Natural killer cell (primary cell): ENCODE data around the gene MORN1. TPM values are rescaled to one million over a fixed set of nuclear protein-coding genes. Genes with fewer than 3 reads are reported as not detected.
A peak's percentile ranks its signal among the peaks of the same experiment; 100 is the strongest.

ENCODE experiments used
- ATAC-seq, 3 donors: fragments of 150-1000 bp in 2 of 3; fragments of 200-7000 bp in 1 of 3; cut with Tn5 transposase; 1 replicate in 1 of 3; 2 replicates in 2 of 3; pipeline ENCODE4 v1.10.0; 2021; ENCODE audit warnings: mild to moderate bottlenecking in 2 of 3, moderate library complexity in 2 of 3
- DNase-seq, 2 donors: peaks; one replicate each; pipeline versions ENCODE4 v3.0.0 to v3.0.0-alpha.2; 2013 to 2021; ENCODE audit warnings: mixed read lengths in 1 of 2
- H3K27ac ChIP-seq: one replicate; pipeline ENCODE4 v1.5.1; 2013; ENCODE audit warnings: mild to moderate bottlenecking, low read length
- H3K27me3 ChIP-seq: one replicate; pipeline ENCODE4 v1.6.1; 2013; ENCODE audit warnings: low read length; ENCODE audit not compliant: control insufficient read depth, insufficient read depth
- H3K36me3 ChIP-seq: one replicate; pipeline ENCODE4 v1.6.1; 2013; ENCODE audit warnings: low read length; ENCODE audit not compliant: control insufficient read depth, insufficient read depth
- H3K4me1 ChIP-seq: one replicate; pipeline ENCODE4 v1.6.1; 2013; ENCODE audit warnings: low read length; ENCODE audit not compliant: control insufficient read depth, insufficient read depth
- H3K4me3 ChIP-seq: one replicate; pipeline ENCODE4 v1.5.1; 2013; ENCODE audit warnings: low read length
- H3K9me3 ChIP-seq: one replicate; pipeline ENCODE4 v1.6.1; 2013; ENCODE audit warnings: low read length; ENCODE audit not compliant: control insufficient read depth, insufficient read depth
- H3K27ac Mint-ChIP-seq, 2 donors: one replicate each; pipeline ENCODE4 v1.8.0; 2022; ENCODE audit warnings: mild to moderate bottlenecking in 2 of 2, mixed read lengths in 2 of 2, moderate library complexity in 1 of 2
- H3K27me3 Mint-ChIP-seq, 2 donors: one replicate each; pipeline ENCODE4 v1.8.0; 2022; ENCODE audit warnings: low read depth in 2 of 2, mixed read lengths in 2 of 2
- H3K36me3 Mint-ChIP-seq: one replicate; pipeline ENCODE4 v1.8.0; 2022; ENCODE audit warnings: mixed read lengths
- H3K4me1 Mint-ChIP-seq, 2 donors: one replicate each; pipeline ENCODE4 v1.8.0; 2022; ENCODE audit warnings: mixed read lengths in 2 of 2
- H3K4me3 Mint-ChIP-seq: one replicate; pipeline ENCODE4 v1.8.0; 2022; ENCODE audit warnings: mild to moderate bottlenecking, moderate library complexity, mixed read lengths
- H3K9me3 Mint-ChIP-seq, 2 donors: one replicate each; pipeline ENCODE4 v1.8.0; 2022; ENCODE audit warnings: mixed read lengths in 2 of 2
- CTCF ChIP-seq: fragments of 200-600 bp; IDR thresholded peaks from one replicate; pipeline ENCODE4 v1.8.0; 2022; ENCODE audit warnings: antibody characterized with exemption
- WGBS: methylation state at CpG from one replicate; pipeline ENCODE4 v1.1.7; 2013; ENCODE audit warnings: missing lambda C conversion rate; ENCODE audit not compliant: insufficient coverage; 5-methylcytosine and 5-hydroxymethylcytosine counted together
- intact Hi-C: fragments of 100-400 bp; cut with micrococcal nuclease; formaldehyde crosslinking; loops from one replicate; pipeline ENCODE4 v1.14.2; 2022
- total RNA-seq, 4 donors: library from RNA; stranded (reverse); fragments of 120-200 nt in 1 of 4; gene quantifications; one replicate each; pipeline versions ENCODE4 v1.2.3 to v1.2.4, GENCODE V29; 2013 to 2022

MORN1 gene
- total RNA-seq, 3 donors from 2014 or later (not counting 1 experiment from before 2014, with no cell fraction given) = 8.0 to 9.3 (median 8.8) TPM

- Mint-ChIP-seq H3K27ac (peak overlapping the region; percentile 69 to 83), H3K9me3 (no peaks in the 10 kb centered on the region), H3K36me3 (no peaks in the 10 kb centered on the region), H3K27me3 (no peaks in the 10 kb centered on the region), H3K4me3 (peak overlapping the region; percentile 66), H3K4me1 (peaks cover 0 to 22% of the 10 kb centered on the region in 2 donors)
- Histone ChIP-seq H3K4me3 (peak overlapping the region; percentile 47), H3K4me1 (peaks cover 58% of the 10 kb centered on the region), H3K27me3 (no peaks in the 10 kb centered on the region), H3K27ac (peak overlapping the region; percentile 83), H3K36me3 (no peaks in the 10 kb centered on the region), H3K9me3 (no peaks in the 10 kb centered on the region)
- TF ChIP-seq CTCF = peak; percentile 99
- ATAC-seq (peak; percentile 72 to 84 (median 78)), DNase-seq (peak; percentile 67 to 86)
- intact Hi-C loops = loop anchor here (2.0 kb wide), 1 partner anchor 14 kb away; no protein-coding TSS in a partner anchor
- 2% methylated on average over 77 of the region's 91 CpGs for WGBS
These were observed 76.3 kb downstream of the MORN1 start for GRCh38 chr1:2314803-2315673.

- H3K36me3 Mint-ChIP-seq = no peaks in the 10 kb centered on the region
These were observed 77.0 kb downstream of the MORN1 start for GRCh38 chr1:2314273-2314802.

GRCh38 chr1:2313651-2314261 lies 77.6 kb downstream of the MORN1 start:
- no peaks in the 10 kb centered on the region for H3K36me3 Mint-ChIP-seq
- H3K36me3 ChIP-seq = no peaks in the 10 kb centered on the region
- H3K27me3 Mint-ChIP-seq = no peaks in the 10 kb centered on the region
- peaks cover 56% of the 10 kb centered on the region for H3K4me1 ChIP-seq
- no peak for ATAC-seq
- peaks cover 0 to 22% of the 10 kb centered on the region in 2 donors for H3K4me1 Mint-ChIP-seq
- H3K27me3 ChIP-seq = no peaks in the 10 kb centered on the region
- peak overlapping the region; percentile 76 for H3K27ac ChIP-seq
- intact Hi-C loops = loop anchor here (2.0 kb wide), 2 partner anchors 13 to 115 kb away; no protein-coding TSS in a partner anchor
- H3K4me3 Mint-ChIP-seq = peak overlapping the region; percentile 13
- no peak for TF ChIP-seq CTCF
- DNase-seq = peak in 1 of 2 donors; percentile 37
- no peaks in the 10 kb centered on the region for H3K9me3 ChIP-seq
- H3K4me3 ChIP-seq = peak overlapping the region; percentile 13
- H3K9me3 Mint-ChIP-seq = no peaks in the 10 kb centered on the region
- peak overlapping the region; percentile 43 to 65 for H3K27ac Mint-ChIP-seq
- WGBS = 79% methylated on average over 18 of the region's 18 CpGs

More at GRCh38 chr1:2314273-2314802, 77.0 kb downstream of the MORN1 start:
- intact Hi-C loops = loop anchor here (2.0 kb wide), 1 partner anchor 14 kb away; no protein-coding TSS in a partner anchor
- Mint-ChIP-seq H3K27ac (no peak overlapping the region), H3K4me3 (no peak overlapping the region), H3K4me1 (peaks cover 0 to 22% of the 10 kb centered on the region in 2 donors), H3K9me3 (no peaks in the 10 kb centered on the region), H3K27me3 (no peaks in the 10 kb centered on the region)
- no peaks in the 10 kb centered on the region for H3K9me3 ChIP-seq
- H3K4me1 ChIP-seq = peaks cover 58% of the 10 kb centered on the region
- no peaks in the 10 kb centered on the region for H3K36me3 ChIP-seq
- 23% methylated on average over 54 of the region's 54 CpGs for WGBS
- ATAC-seq = peak; percentile 11 to 26 (median 25)
- no peak for TF ChIP-seq CTCF
- H3K27me3 ChIP-seq = no peaks in the 10 kb centered on the region
- peak overlapping the region; percentile 76 for H3K27ac ChIP-seq
- peak in 1 of 2 donors; percentile 61 for DNase-seq
- peak overlapping the region; percentile 13 for H3K4me3 ChIP-seq
